Endodermal cell (in vitro differentiated cells): ENCODE results near the gene HOXB5. TPM values are rescaled to one million over a fixed set of nuclear protein-coding genes. Genes with fewer than 3 reads are reported as not detected.

ENCODE experiments used
- DNase-seq: peaks from one replicate; pipeline ENCODE4 v3.0.0-alpha.2; 2017
- H3K27ac ChIP-seq: 2 replicates; pipeline ENCODE4 v1.5.1; 2013; ENCODE audit warnings: mild to moderate bottlenecking, low read depth, low read length, moderate library complexity
- H3K27me3 ChIP-seq: 2 replicates; pipeline ENCODE4 v1.6.1; 2013; ENCODE audit warnings: mild to moderate bottlenecking, low read length, moderate library complexity; ENCODE audit not compliant: insufficient read depth, control insufficient read depth, poor library complexity, severe bottlenecking
- H3K36me3 ChIP-seq: 2 replicates; pipeline ENCODE4 v1.7.0; 2013; ENCODE audit warnings: mild to moderate bottlenecking, low read length, moderate library complexity; ENCODE audit not compliant: control insufficient read depth, insufficient read depth
- H3K4me1 ChIP-seq: one replicate; pipeline ENCODE4 v1.7.0; 2013; ENCODE audit warnings: low read length; ENCODE audit not compliant: control insufficient read depth, insufficient read depth
- H3K4me3 ChIP-seq: 2 replicates; pipeline ENCODE4 v1.5.1; 2013; ENCODE audit warnings: mild to moderate bottlenecking, low read length, moderate library complexity
- H3K9ac ChIP-seq: 2 replicates; pipeline ENCODE4 v1.6.1; 2013; ENCODE audit warnings: mild to moderate bottlenecking, low read length, moderate library complexity; ENCODE audit not compliant: poor library complexity, severe bottlenecking; ENCODE audit errors: extremely low read depth
- H3K9me3 ChIP-seq: 2 replicates; pipeline ENCODE4 v1.6.1; 2013; ENCODE audit warnings: mild to moderate bottlenecking, low read length, moderate library complexity; ENCODE audit not compliant: control insufficient read depth
- H3K27ac Mint-ChIP-seq: 2 replicates; pipeline ENCODE4 v1.8.0; 2020; ENCODE audit warnings: mixed read lengths
- H3K27me3 Mint-ChIP-seq: 2 replicates; pipeline ENCODE4 v1.8.0; 2021; ENCODE audit warnings: mild to moderate bottlenecking, mixed read lengths; ENCODE audit not compliant: insufficient read depth
- H3K36me3 Mint-ChIP-seq: 2 replicates; pipeline ENCODE4 v1.8.0; 2020; ENCODE audit warnings: low read depth, mixed read lengths
- H3K4me1 Mint-ChIP-seq: 2 replicates; pipeline ENCODE4 v1.8.0; 2020; ENCODE audit warnings: mixed read lengths
- H3K4me3 Mint-ChIP-seq: 2 replicates; pipeline ENCODE4 v1.8.0; 2020; ENCODE audit warnings: mild to moderate bottlenecking, moderate library complexity, mixed read lengths
- H3K9me3 Mint-ChIP-seq: 2 replicates; pipeline ENCODE4 v1.8.0; 2020; ENCODE audit warnings: mild to moderate bottlenecking, mixed read lengths
- WGBS, 2 experiments: methylation state at CpG; one replicate each; pipeline versions ENCODE4 v1.1.5 to v1.1.7; 2013; ENCODE audit warnings: missing lambda C conversion rate in 2 of 2, mixed read lengths in 1 of 2; ENCODE audit not compliant: insufficient coverage in 1 of 2, insufficient read length in 1 of 2; 5-methylcytosine and 5-hydroxymethylcytosine counted together
- total RNA-seq, 2 donors: library from RNA; stranded (reverse); fragmentation: NEBNext Ultra II Directional in 1 of 2; extraction: Animal tissue kit (Norgen Biotek cat#: 25700) in 1 of 2; gene quantifications; 2 replicates in 1 of 2; 3 replicates in 1 of 2; pipeline ENCODE4 v1.2.1, GENCODE V29; 2021
- TF ChIP-seq, protein P1 (sequence below): fragments of 200-600 bp; sonication (generic); conservative IDR thresholded peaks from 2 replicates; pipeline ENCODE4 v1.5.0; 2021; ENCODE audit warnings: antibody characterized with exemption, mild to moderate bottlenecking

HOXB5 gene
- total RNA-seq, 2 donors from 2014 or later = not detected

- TF ChIP-seq, protein P1, sequence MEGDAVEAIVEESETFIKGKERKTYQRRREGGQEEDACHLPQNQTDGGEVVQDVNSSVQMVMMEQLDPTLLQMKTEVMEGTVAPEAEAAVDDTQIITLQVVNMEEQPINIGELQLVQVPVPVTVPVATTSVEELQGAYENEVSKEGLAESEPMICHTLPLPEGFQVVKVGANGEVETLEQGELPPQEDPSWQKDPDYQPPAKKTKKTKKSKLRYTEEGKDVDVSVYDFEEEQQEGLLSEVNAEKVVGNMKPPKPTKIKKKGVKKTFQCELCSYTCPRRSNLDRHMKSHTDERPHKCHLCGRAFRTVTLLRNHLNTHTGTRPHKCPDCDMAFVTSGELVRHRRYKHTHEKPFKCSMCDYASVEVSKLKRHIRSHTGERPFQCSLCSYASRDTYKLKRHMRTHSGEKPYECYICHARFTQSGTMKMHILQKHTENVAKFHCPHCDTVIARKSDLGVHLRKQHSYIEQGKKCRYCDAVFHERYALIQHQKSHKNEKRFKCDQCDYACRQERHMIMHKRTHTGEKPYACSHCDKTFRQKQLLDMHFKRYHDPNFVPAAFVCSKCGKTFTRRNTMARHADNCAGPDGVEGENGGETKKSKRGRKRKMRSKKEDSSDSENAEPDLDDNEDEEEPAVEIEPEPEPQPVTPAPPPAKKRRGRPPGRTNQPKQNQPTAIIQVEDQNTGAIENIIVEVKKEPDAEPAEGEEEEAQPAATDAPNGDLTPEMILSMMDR = no peak
- Mint-ChIP-seq H3K9me3 (no peaks in the 10 kb centered on the region), H3K27ac (no peak overlapping the region), H3K27me3 (peaks cover 100% of the 10 kb centered on the region), H3K4me1 (peaks cover 9% of the 10 kb centered on the region), H3K4me3 (no peak overlapping the region), H3K36me3 (no peaks in the 10 kb centered on the region)
- Histone ChIP-seq H3K9me3 (no peaks in the 10 kb centered on the region), H3K27me3 (peaks cover 100% of the 10 kb centered on the region), H3K36me3 (no peaks in the 10 kb centered on the region), H3K27ac (no peak overlapping the region), H3K9ac (no peak overlapping the region), H3K4me1 (no peaks in the 10 kb centered on the region), H3K4me3 (no peak overlapping the region)
- DNase-seq = peak; percentile 68
- 11 to 19% methylated on average over 8 to 33 of the region's 33 CpGs for WGBS, 2 experiments
Measured at GRCh38 chr17:48592057-48592514, 1.5 kb downstream of the HOXB5 start.

- Histone ChIP-seq H3K36me3 (no peaks in the 10 kb centered on the region), H3K4me3 (no peak overlapping the region), H3K9ac (no peak overlapping the region), H3K27me3 (peaks cover 100% of the 10 kb centered on the region), H3K4me1 (no peaks in the 10 kb centered on the region), H3K27ac (no peak overlapping the region), H3K9me3 (no peaks in the 10 kb centered on the region)
- Mint-ChIP-seq H3K4me3 (no peak overlapping the region), H3K36me3 (no peaks in the 10 kb centered on the region), H3K27me3 (peaks cover 100% of the 10 kb centered on the region), H3K4me1 (peaks cover 9% of the 10 kb centered on the region), H3K27ac (no peak overlapping the region), H3K9me3 (no peaks in the 10 kb centered on the region)
- TF ChIP-seq, protein P1 = no peak
- no peak for DNase-seq
- 70 to 88% methylated on average over 4 to 8 of the region's 10 CpGs for WGBS, 2 experiments
Measured at GRCh38 chr17:48591255-48592056, 2.1 kb downstream of the HOXB5 start.

DNA sequence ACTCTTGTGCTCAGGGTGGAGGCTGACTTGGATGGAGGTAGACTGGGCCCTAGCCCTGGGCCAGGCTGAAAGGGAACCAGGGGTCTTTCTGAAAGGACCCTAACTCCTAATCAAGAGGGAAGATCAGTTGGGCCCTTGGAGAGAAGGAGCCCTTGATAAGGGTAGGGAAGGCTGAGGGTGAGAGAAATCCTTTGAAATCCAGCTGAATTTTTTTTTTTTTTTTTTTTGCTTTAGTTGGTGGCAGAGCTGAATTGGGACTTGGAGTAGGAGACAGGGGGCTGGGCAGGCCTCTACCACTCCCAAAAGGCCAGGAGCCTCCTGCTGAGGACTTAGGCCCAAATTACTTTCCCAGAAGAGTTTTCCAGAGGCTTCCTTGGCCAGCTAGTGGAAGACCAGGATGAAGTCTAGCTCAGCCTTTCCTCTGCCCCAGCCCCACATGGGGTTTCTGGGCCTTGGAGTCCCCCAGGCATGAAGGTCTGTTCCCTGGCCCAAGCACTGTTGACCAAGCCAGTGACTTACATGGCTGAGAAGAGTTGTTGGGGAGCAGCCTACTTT lies 2.9 kb downstream of the HOXB5 start:
- Histone ChIP-seq H3K9me3 (no peaks in the 10 kb centered on the region), H3K36me3 (no peaks in the 10 kb centered on the region), H3K4me1 (no peaks in the 10 kb centered on the region), H3K4me3 (no peak overlapping the region), H3K27ac (no peak overlapping the region), H3K27me3 (peaks cover 100% of the 10 kb centered on the region), H3K9ac (no peak overlapping the region)
- no peak for DNase-seq
- Mint-ChIP-seq H3K27me3 (peaks cover 100% of the 10 kb centered on the region), H3K9me3 (no peaks in the 10 kb centered on the region), H3K36me3 (no peaks in the 10 kb centered on the region), H3K4me3 (no peak overlapping the region), H3K27ac (no peak overlapping the region), H3K4me1 (peaks cover 5% of the 10 kb centered on the region)
- TF ChIP-seq, protein P1 = no peak
